Effector memory CD4-positive, alpha-beta T cell (primary cell): Measurements from ENCODE around the gene MYO5C.

Experiments
- DNase-seq, 3 donors: peaks; one replicate each; pipeline ENCODE4 v3.0.0-alpha.2; 2020
- H3K27ac ChIP-seq: 2 replicates; pipeline ENCODE4 v1.7.0; 2013; ENCODE audit warnings: mild to moderate bottlenecking, low read length, moderate library complexity; ENCODE audit not compliant: insufficient read depth, poor library complexity, severe bottlenecking
- H3K27me3 ChIP-seq: replicated peaks from 2 replicates; pipeline ENCODE4 v1.7.0; 2013; ENCODE audit warnings: mild to moderate bottlenecking, low read length; ENCODE audit not compliant: insufficient read depth, control insufficient read depth, poor library complexity, severe bottlenecking
- H3K36me3 ChIP-seq: 2 replicates; pipeline ENCODE4 v1.7.0; 2013; ENCODE audit warnings: mild to moderate bottlenecking, low read length, moderate library complexity; ENCODE audit not compliant: control insufficient read depth, insufficient read depth
- H3K4me1 ChIP-seq: 2 replicates; pipeline ENCODE4 v1.7.0; 2013; ENCODE audit warnings: low read length, mild to moderate bottlenecking; ENCODE audit not compliant: control insufficient read depth, insufficient read depth, poor library complexity, severe bottlenecking
- H3K4me3 ChIP-seq: 2 replicates; pipeline ENCODE4 v1.7.0; 2013; ENCODE audit warnings: low read length, low read depth, mild to moderate bottlenecking; ENCODE audit not compliant: insufficient read depth, poor library complexity, severe bottlenecking
- H3K9me3 ChIP-seq: 2 replicates; pipeline ENCODE4 v1.7.0; 2013; ENCODE audit warnings: mild to moderate bottlenecking, low read length, moderate library complexity; ENCODE audit not compliant: control insufficient read depth

The MYO5C gene

DNA sequence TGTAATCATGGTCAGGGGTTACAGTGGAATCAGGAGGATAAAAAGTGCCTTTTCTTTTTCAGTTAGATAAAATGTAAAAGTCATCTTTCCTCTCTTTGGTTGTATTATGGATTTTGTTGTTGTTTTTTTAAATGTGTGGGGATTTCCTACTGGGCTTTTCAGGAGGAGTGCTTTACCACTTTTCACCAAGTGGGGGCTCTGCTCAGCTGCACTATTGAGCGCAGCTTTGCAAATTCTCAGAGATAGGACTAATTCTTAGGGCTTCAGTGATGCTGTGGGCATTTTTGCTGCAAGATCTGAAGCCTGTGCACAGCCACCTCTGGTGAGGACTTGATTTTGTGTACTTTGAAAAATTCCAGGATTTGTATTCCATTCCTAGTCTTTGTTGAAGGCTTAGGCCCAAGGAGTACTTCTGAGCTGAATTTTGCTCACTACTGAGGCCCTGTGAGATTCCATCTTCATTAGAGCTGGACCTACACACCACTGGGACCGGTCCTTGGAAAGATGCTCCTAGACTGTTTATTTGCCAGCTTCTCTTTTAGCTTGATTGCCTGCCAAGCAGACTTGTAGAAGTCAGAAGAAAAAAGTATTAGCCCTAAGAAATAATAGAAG, 111.9 kb downstream of the MYO5C start:
- no peak for DNase-seq
- peaks cover 11% of the 10 kb centered on the region for H3K4me1 ChIP-seq
- H3K27me3 ChIP-seq, result no peaks in the 10 kb centered on the region
- no peak overlapping the region for H3K4me3 ChIP-seq
- H3K36me3 ChIP-seq, result no peaks in the 10 kb centered on the region
- H3K9me3 ChIP-seq, result no peaks in the 10 kb centered on the region
- H3K27ac ChIP-seq, result no peak overlapping the region

DNA sequence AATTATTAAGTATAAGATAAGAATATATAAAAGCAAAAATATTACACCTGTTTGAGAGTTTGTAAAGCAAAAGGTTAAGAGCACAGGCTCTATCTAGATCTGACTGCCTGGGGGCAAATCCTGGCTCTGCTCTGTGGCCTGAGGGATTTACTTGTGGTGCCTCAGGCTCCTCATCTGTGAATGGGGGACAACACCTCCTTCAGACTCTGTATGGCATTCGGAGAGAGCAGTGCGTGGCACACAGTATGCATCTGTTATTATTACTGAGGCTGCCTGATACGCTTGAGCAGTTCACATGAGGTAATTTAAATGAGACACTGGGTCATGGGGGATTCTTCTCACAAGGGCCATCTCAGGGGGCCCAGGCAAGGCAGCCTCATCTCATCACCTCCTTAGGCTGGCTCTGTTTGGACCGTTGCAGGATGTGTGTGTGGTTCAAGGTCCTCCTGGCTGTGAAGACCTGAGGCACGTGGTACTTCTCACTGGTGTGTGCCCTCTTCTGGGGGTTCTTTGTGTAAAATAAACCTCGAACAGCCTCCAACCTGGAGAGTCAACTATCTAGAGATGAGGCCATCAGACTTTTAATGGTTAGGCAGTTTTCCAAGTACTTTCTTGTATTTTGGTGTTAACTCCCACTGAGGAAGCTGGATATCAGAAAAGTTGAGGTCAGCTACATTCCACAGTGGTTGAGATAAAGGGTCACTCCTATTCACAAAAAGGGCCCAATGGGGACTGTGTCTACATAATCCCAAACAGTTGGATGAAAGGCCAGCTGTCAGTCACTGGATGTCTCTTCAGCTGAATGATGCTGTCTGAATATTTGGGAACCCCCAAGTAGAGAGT, 113.4 kb downstream of the MYO5C start:
- Histone ChIP-seq H3K4me3 (no peak overlapping the region), H3K4me1 (peaks cover 20% of the 10 kb centered on the region), H3K9me3 (no peaks in the 10 kb centered on the region), H3K36me3 (no peaks in the 10 kb centered on the region), H3K27me3 (no peaks in the 10 kb centered on the region), H3K27ac (no peak overlapping the region)
- no peak for DNase-seq

GRCh38 chr15:52180851-52181450, 114.7 kb downstream of the MYO5C start:
- Histone ChIP-seq H3K36me3 (no peaks in the 10 kb centered on the region), H3K9me3 (no peaks in the 10 kb centered on the region), H3K4me3 (peak overlapping the region; percentile 96), H3K27ac (peak overlapping the region; percentile 97), H3K27me3 (no peaks in the 10 kb centered on the region), H3K4me1 (peaks cover 20% of the 10 kb centered on the region)
- no peak for DNase-seq

GRCh38 chr15:52180196-52180835, 115.3 kb downstream of the MYO5C start:
- Histone ChIP-seq H3K27me3 (no peaks in the 10 kb centered on the region), H3K4me1 (peaks cover 20% of the 10 kb centered on the region), H3K27ac (peak overlapping the region; percentile 97), H3K4me3 (peak overlapping the region; percentile 96), H3K36me3 (no peaks in the 10 kb centered on the region), H3K9me3 (no peaks in the 10 kb centered on the region)
- peak; percentile 5 to 34 (median 28) for DNase-seq

- Histone ChIP-seq H3K4me3 (peak overlapping the region; percentile 96), H3K27me3 (no peaks in the 10 kb centered on the region), H3K4me1 (peaks cover 20% of the 10 kb centered on the region), H3K9me3 (no peaks in the 10 kb centered on the region), H3K27ac (peak overlapping the region; percentile 97), H3K36me3 (no peaks in the 10 kb centered on the region)
- peak; percentile 74 to 82 (median 81) for DNase-seq
Observed at GRCh38 chr15:52179278-52180195, 116.1 kb downstream of the MYO5C start.

DNA sequence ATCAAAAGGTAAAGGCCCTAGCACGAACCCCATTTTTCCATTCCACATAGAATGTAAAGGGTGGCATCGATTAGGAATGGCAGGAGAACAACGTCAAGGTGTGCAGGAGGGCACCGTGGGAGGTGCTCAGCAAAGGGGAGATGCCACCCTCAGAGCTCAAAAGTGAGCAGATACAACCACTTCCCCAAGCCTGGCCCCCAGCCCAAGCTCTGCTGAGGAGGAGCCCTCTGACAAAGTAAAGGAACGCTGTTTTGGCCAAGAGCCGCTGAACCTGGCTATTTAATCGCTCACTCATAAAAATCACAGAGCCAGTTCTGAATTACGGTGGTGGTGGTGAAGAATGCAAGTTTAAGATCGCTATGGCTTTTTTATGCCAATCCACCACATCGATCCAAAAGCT, 116.8 kb downstream of the MYO5C start:
- DNase-seq, result no peak
- Histone ChIP-seq H3K27ac (peak overlapping the region; percentile 97), H3K4me3 (peak overlapping the region; percentile 96), H3K9me3 (no peaks in the 10 kb centered on the region), H3K27me3 (no peaks in the 10 kb centered on the region), H3K4me1 (peaks cover 20% of the 10 kb centered on the region), H3K36me3 (no peaks in the 10 kb centered on the region)

- H3K27ac ChIP-seq, result no peak overlapping the region
- no peaks in the 10 kb centered on the region for H3K9me3 ChIP-seq
- peaks cover 2% of the 10 kb centered on the region for H3K4me1 ChIP-seq
- no peak for DNase-seq
- H3K4me3 ChIP-seq, result no peak overlapping the region
- H3K27me3 ChIP-seq, result no peaks in the 10 kb centered on the region
- peaks cover 4% of the 10 kb centered on the region for H3K36me3 ChIP-seq
Observed at GRCh38 chr15:52172869-52173268, 122.7 kb downstream of the MYO5C start.

- Histone ChIP-seq H3K36me3 (peaks cover 4% of the 10 kb centered on the region), H3K27ac (no peak overlapping the region), H3K4me3 (no peak overlapping the region), H3K4me1 (no peaks in the 10 kb centered on the region), H3K9me3 (no peaks in the 10 kb centered on the region), H3K27me3 (no peaks in the 10 kb centered on the region)
- no peak for DNase-seq
Observed at GRCh38 chr15:52171807-52172206, 123.8 kb downstream of the MYO5C start.

GRCh38 chr15:52171386-52171785, 124.2 kb downstream of the MYO5C start:
- Histone ChIP-seq H3K4me3 (no peak overlapping the region), H3K36me3 (peaks cover 4% of the 10 kb centered on the region), H3K27me3 (no peaks in the 10 kb centered on the region), H3K27ac (no peak overlapping the region), H3K4me1 (no peaks in the 10 kb centered on the region), H3K9me3 (no peaks in the 10 kb centered on the region)
- no peak for DNase-seq
